ENCODE measurements around the gene EGLN2. TPM values are rescaled to one million over a fixed set of nuclear protein-coding genes. Genes with fewer than 3 reads are reported as not detected.

Gene EGLN2
- 67.7 to 83.5 TPM (median 83.2 TPM) in 5 replicates for total RNA-seq (2022; extraction: Qiagen RNA extraction; ENCODE audit: low read depth)

GRCh38 chr19:40798683-40799557, at the start of gene EGLN2:
Gene EGLN2 (plus strand): TSS chr19:40799191. CDS start chr19:40800573, 1,382 bp downstream.

GRCh38 chr19:40750058-40750873, 48.7 kb upstream of the EGLN2 start, which contains the start of gene ACTMAP:
Gene ACTMAP (minus strand): TSS chr19:40750477. CDS start chr19:40749803, 674 bp downstream.

GRCh38 chr19:40750874-40751537, 48.0 kb upstream of the EGLN2 start, which contains the start of gene SNRPA:
Gene SNRPA (plus strand): TSS chr19:40751203. CDS start chr19:40751409, 206 bp downstream.

GRCh38 chr19:40774916-40775631, 23.9 kb upstream of the EGLN2 start, which contains the start of gene MIA:
Gene MIA (plus strand): TSS chr19:40775521. CDS start chr19:40775543, 22 bp downstream.

GRCh38 chr19:40777937-40778705, 20.9 kb upstream of the EGLN2 start, which contains the start of gene RAB4B:
Gene RAB4B (plus strand): TSS chr19:40778247. CDS start chr19:40778376, 129 bp downstream.

GRCh38 chr19:40850277-40850676, 51.3 kb downstream of the EGLN2 start, which contains the start of gene CYP2A6:
Gene CYP2A6 (minus strand): TSS chr19:40850447. CDS start chr19:40850426, 21 bp downstream.

Other genes with a start within 250 kb of the EGLN2 start
- 107 to 161 TPM (median 136 TPM) in 5 replicates for gene SHKBP1, start 222.3 kb upstream of the EGLN2 start, total RNA-seq (2022; extraction: Qiagen RNA extraction; ENCODE audit: low read depth)
- 44.4 to 77.5 TPM (median 55.6 TPM) in 5 replicates for gene LTBP4, start 197.8 kb upstream of the EGLN2 start, total RNA-seq (2022; extraction: Qiagen RNA extraction; ENCODE audit: low read depth)
- gene NUMBL, start 108.5 kb upstream of the EGLN2 start, total RNA-seq (2022; extraction: Qiagen RNA extraction; ENCODE audit: low read depth), result 50.2 to 67.7 TPM (median 56.5 TPM) in 5 replicates
- gene COQ8B, start 82.3 kb upstream of the EGLN2 start, total RNA-seq (2022; extraction: Qiagen RNA extraction; ENCODE audit: low read depth), result 62.8 to 73.6 TPM (median 64.7 TPM) in 5 replicates
- 15.6 to 19.0 TPM (median 18.5 TPM) in 5 replicates for gene ITPKC, start 82.1 kb upstream of the EGLN2 start, total RNA-seq (2022; extraction: Qiagen RNA extraction; ENCODE audit: low read depth)
- 16.2 to 22.4 TPM (median 17.8 TPM) in 5 replicates for gene ACTMAP, start 48.7 kb upstream of the EGLN2 start, total RNA-seq (2022; extraction: Qiagen RNA extraction; ENCODE audit: low read depth)
- 155 to 196 TPM (median 163 TPM) in 5 replicates for gene SNRPA, start 48.0 kb upstream of the EGLN2 start, total RNA-seq (2022; extraction: Qiagen RNA extraction; ENCODE audit: low read depth)
- gene MIA, start 23.7 kb upstream of the EGLN2 start, total RNA-seq (2022; extraction: Qiagen RNA extraction; ENCODE audit: low read depth), result 0.33 to 0.64 TPM in 2 of 5 replicates, not detected in the others
- gene RAB4B, start 20.9 kb upstream of the EGLN2 start, total RNA-seq (2022; extraction: Qiagen RNA extraction; ENCODE audit: low read depth), result 10.8 to 21.0 TPM (median 18.1 TPM) in 5 replicates
- gene CYP2A6, start 51.3 kb downstream of the EGLN2 start, total RNA-seq (2022; extraction: Qiagen RNA extraction; ENCODE audit: low read depth), result 0.07 TPM in 1 of 5 replicates, not detected in the others
- not detected in 5 replicates for gene CYP2A7, start 83.0 kb downstream of the EGLN2 start, total RNA-seq (2022; extraction: Qiagen RNA extraction; ENCODE audit: low read depth)
- 0.07 to 0.08 TPM in 2 of 5 replicates, not detected in the others for gene CYP2B6, start 192.1 kb downstream of the EGLN2 start, total RNA-seq (2022; extraction: Qiagen RNA extraction; ENCODE audit: low read depth)